Globus pallidus (tissue), 1 donor: ENCODE data around the gene GAREM1.

Experiments
- DNase-seq: peaks from one replicate; pipeline ENCODE4 v3.0.0-alpha.2; 2015; ENCODE audit warnings: low spot score

The GAREM1 gene

DNA sequence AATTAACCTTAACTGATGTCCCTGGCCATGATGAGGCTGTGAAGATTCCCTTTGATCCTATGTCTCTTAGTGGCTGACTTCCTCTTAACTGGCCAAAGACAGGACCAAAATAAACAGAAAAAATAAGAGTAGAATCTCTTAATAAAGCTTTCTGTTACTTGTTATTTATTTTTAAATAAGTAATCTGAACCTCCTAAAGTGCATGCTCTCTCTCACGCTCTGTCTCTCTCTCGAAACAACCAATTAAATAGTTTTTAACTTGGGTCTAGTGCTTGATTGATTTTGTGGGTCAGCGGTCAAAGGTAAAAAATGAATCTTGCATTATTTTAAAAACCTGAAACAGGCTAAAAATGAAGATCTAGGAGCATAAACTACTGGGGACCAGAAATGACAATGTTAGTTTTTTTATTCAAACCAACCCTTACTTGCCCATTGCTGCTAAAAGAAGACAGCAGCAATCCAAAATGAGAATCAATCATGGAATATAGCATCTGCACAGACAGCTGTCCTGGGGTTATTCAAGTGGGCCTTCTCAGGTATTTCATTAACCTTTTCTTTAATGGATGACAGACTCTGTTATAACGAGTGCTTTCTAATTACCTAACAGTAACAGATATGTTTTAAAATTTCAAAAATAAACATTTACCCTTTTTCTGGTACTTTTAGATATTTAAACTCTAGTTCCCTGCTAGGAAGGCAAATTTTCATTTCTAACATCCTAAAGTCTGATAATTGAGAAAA, 11.2 kb downstream of the GAREM1 start:
- DNase-seq = no peak

DNA sequence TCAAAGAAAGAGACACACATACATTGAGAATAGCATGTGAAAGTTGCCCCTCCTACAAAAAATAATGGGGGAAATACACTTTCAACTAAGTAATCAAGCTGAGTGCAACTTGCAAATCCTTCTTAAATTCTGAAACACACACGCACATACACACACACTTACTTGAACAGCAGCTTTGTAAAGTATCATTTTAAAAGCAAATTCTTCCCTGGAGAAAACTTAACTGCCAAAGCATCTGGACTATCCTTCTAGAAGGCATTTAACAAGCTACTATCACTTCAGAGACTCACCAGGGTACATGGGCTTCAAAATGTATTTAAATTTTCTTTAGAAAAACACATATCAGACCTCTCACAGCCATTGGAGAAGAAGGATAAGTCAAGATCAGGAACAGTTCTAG, 15.3 kb downstream of the GAREM1 start:
- DNase-seq = no peak

DNA sequence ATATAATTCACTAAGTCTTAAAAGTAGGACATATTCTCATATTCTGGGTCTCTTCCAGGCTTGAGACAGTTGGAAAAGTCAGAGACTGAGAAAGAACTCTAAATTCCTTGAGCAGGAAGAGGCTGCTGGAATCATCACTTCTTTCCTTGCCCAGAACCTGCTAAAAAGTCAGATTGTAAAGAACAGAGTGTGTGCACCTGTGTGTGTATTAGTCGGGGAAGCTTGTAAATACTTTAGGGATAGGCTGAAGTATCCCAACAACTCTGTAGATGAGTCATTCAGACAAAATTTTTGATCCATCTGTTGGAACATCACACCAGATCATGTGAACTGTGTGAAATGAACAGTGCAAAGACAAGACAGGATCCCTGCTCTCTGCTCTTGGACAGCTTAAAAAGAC, 16.1 kb downstream of the GAREM1 start:
- no peak for DNase-seq

DNA sequence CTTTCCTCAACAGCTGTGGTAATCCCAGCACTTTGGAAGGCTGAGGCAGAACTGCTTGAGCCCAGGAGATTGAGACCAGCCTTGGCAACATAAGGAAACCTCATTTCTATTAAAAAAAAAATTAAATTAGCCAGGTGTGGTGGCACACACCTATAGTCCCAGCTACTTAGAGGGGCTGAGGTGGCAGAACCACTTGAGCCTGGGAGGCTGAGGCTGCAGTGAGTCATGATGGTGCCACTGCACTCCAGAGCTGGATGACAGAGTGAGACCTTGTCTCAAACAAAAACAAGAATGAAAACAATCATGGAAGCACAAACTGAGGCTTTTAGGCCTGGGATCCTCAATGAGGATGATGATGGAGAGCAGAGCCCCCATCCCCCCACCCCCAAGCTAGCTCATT, 19.8 kb downstream of the GAREM1 start:
- DNase-seq = no peak

DNA sequence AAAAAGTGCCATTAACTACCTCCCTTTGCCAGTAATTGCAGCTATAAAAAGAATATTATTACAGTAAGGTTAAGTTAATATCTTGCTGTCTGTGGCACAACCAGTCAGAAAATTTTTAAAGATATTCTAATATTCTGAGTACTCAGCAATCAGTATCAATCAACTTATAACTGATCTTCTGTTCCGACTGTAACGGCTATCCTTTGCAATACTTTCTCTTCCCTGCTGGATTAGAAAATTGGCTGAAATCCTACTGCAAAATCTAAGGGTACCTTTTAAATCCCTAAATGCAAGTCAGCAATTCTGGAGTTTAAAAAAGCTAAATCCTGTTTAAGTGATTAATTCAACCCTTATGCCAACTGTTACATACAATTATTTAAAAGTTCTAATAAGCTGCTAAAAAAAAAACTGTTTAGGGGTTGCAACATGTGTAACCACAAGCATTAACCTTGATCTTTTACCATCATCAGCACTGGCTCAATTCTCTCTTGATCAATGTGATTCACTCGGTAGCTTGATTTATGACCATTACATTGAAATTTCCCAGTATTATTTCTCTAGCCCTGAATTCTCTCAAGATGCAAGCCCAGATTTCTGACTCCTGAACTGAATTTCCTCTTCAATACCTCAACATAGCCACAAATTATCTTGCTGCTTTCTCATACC, 20.5 kb downstream of the GAREM1 start:
- no peak for DNase-seq

DNA sequence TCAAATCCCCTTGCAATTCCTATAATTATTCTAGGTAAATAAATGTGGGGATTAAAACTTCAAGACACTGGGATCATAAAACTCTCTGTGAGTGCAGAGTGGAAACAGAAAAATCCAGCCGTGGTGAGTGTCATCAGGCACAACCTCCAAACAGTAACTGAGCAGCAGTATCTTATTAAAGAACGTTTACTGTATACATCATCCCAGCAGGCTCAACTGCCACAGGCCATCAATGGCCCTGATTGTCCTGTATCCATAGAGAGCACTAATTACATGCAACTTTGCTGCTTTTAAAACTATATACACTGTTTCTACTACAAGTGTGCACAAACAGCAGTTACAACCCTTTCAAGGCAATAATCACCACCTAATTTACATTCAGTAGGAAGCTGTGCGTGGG, 23.9 kb downstream of the GAREM1 start:
- DNase-seq = peak; percentile 68

DNA sequence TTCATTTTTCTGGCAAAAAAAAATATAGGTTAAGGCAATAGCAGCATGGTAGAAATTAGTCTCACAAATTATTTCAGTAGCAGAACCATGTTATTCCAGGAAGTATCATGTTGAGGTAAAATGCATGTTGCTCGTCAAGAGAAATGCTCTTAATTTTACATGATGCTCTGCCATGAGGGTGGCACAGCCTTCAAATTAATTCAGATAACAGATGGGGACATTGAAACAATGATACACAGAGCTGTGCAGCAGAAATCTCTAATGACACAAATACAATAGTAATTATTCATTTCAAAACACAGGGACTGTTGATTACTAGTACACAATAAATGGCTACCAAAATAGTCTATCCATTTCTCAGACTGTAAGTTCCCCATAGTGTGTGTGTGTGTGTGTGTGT, 24.8 kb downstream of the GAREM1 start:
- peak; percentile 70 for DNase-seq

DNA sequence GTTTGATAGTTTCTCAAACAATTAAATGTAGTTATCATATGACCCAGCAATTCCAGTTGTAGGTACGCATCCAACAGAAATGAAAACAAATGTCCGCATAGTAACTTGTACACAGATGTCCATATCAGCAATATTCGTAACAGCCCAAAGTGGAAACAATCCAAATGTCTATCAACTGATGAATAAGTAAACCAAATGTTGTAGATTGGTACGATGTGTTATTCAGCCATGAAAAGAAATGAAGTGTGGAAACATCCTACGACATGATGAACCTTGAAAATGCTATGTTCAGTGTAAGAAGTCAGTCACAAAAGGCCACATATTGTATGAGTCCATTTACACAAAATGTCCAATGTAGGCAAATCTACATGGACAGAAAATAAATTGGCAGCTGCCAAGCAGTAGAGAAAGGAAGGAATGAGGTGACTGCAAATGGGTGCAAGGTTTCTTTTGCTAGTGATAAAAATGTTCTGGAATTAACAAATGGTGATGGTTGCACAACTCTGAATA, 26.9 kb downstream of the GAREM1 start:
- no peak for DNase-seq

DNA sequence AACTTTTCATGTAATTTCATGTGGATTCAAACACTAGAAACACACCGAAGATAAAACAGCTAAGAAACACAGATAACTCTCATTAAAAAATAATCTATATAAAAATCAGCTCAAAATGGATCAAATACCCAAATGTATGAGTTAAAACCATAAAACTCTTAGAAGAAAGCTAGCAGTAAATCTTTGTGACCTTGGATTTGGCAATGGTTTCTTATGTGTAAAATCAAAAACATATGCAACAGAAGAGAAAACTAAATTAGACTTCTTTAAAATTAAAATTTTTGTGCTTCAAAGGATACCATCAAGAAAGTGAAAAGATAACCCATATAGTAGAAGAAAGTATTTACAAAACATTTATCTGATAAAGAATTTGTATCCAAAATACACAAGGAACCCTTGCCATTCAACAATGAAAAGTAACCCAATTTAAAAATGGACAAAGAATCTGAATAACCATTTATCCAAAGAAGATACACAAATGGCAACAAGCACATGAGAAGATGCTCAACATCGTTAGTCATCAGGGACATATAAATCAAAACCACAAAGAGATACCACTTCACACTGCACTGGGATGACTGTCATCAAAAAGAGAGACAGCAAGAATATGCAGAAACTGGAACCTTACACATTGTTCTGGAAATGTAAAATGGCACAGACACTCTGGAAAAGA, 27.5 kb downstream of the GAREM1 start:
- no peak for DNase-seq

DNA sequence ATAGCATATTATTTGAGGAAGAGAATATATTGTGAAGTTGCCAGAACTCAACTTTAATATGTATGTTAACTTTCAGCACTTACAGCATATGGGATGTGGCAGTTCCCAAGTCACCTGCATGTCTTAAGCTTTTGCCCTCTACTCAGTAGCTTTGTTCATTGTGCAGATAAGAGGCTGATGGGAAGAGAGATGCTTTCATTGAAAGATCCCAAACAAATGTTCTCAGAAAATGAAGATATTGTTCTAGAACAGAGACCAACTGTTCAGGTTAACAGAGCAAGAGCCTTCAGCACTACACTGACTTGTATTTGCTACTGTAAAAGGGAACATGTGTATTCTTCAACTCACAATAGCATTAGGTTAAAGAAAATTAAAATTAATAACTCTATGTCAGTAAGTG, 28.1 kb downstream of the GAREM1 start:
- DNase-seq = peak; percentile 90

DNA sequence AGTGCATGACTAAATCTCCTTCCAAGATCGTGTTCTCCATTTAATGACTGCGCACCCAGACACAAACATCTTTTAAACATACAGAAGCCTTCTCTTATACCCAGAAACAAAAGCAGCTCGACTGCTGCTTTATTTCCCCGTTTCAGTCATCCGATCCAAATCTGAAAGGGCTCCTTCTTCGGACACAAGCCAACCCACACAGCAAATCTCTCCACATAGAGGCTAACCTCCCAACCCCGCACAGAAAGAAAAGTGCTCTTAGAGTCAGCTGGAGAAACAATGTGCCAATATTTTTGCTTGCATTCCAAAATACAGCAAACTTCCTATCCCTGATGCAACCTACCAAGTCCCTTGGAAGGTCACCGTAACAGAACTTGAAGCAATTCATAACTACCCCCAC, 29.1 kb downstream of the GAREM1 start:
- DNase-seq = peak; percentile 73

DNA sequence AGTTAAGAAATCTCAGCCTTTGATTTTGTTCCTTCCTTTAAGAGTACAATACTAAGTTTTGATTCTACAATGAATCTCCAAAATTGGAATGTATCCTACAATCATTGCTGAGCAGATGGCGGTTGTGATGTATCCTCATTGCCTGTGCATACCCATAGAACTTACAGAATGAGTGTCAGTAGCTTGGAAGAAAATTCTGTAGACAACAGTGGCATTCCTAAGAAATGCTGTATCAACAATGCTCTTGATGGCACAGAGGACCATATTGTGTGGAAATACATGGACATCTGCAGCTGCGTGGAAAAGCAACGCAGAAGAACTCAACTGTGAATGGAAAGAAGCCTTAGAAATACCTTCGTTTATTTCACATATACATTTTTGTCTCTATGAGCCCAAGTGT, 30.2 kb downstream of the GAREM1 start:
- peak; percentile 58 for DNase-seq

DNA sequence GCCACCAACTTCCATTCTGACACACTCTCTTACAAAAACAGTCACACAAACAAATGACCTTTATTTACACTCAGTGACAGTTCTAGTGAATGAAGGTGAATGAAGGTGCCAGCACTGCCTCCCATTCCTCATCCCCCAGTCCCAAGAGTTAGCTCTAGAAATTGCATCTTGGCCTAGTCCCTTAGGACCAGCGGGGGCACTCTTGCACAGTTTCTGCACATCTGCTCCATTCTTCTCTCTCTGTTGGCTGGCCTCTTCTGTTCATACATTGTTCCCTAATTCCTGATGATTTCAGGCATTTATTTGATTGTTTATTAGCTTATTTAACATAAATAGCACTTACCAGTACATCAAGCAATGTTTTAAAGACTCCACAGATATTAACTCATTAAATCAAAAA, 30.9 kb downstream of the GAREM1 start:
- peak; percentile 79 for DNase-seq

DNA sequence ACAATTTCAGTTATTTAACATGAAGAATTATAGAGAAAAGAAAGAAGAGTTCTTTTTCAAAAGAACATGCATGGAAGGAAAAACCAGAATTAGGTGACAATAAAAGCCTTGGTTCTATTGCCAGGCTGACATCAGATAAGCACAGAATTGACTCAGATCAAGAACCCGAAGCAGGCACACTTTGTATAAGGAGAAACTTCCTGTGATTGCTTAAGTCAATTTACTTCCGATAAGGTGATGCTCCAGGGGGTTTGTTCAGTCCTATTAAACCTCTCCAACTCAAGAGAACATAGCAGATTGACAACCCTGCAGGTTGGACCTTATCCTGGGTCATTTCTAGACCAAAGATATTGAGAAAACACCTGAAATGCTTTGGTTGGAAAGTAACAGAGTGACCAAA, 31.4 kb downstream of the GAREM1 start:
- no peak for DNase-seq

DNA sequence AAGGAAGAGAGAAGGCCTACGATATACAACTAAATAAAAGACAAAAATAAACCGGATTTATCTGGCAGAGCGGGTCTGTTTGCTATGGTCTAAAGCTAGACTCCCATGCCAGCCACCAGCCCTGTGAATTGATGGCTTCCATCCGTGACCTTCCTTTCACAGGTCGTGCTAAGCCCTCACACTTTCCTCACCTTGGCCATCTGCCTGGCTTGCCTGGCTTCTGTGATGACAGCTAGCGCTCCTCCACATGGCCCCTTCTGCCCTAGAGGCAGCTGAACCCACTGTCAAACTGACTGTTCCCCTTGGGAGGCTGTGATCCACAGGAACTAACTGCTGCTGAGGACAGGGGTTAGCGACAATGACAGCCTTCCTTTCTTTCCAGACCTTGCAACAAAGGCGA, 32.5 kb downstream of the GAREM1 start:
- DNase-seq = no peak

DNA sequence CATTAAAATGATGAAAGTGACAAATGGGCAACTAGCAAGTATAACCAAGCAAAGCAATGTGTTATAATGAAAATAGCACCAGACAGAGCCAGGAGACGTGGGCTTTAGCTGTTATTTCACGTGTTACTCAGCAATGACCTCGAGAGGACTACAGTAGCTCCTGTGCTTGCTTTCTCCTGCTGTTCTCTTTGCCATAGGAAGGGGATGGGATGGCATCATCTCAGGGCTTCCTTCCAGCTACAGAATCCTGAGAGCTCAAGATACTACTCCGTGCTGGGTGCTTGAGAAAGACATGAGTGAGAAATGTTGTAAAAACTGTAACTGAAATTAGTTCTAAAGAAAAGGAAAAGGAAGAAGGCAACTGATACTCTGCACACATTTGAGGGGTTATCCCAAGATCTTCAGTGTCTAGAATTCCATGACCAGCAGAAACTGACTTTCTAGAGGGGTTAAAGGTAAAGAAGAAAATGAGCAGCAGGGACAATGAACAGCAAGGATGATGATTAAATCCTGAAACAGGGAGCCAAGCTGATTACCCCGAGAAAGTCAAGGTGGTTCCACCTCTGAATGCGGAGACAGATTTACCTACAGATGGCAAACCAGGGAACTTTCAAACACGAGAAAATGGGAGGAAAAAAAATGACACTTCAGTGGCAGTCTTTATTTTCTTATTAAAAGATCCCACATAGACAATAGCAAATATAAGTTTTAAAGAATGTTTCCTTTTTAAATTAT, 33.4 kb downstream of the GAREM1 start:
- no peak for DNase-seq

DNA sequence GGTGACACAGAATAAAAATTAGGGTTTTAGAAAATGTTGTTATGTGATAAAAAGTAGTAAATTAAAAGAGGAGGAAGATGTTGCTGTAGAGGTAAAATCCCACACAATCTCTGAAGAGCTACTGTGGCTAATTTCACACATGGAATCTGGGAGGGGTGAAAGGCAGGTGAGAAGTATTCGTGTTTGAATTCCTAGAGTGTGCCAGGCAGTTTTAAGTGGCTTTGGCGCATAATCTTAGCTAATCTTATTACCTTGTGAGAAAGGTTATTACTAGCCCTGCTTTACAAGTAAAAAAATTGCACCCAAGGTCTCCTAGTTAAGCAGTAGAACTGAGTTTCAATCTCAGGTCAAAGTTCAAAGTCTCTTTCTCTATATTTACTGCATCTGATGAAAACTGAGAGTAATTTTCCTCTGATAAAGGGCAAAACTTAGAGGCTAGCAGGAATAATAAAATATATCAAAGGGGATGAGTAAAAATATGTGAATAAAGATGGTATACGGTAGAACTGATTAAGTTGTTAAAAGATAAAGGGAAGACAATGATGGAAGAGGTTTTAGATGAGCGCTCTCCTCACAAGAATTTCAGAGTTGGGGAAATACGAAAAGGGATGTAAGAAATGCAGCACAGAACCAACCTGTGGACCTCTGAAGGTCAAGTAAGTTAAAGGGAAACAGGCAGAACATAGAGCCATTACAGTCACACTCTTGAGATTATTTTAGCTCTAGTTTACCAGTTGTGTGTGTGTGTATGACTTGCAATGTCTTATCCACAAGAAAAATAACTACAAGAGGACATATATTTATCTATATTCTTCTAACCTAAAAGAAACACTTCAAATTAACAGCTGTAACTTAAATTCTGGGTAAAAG, 34.8 kb downstream of the GAREM1 start:
- no peak for DNase-seq

DNA sequence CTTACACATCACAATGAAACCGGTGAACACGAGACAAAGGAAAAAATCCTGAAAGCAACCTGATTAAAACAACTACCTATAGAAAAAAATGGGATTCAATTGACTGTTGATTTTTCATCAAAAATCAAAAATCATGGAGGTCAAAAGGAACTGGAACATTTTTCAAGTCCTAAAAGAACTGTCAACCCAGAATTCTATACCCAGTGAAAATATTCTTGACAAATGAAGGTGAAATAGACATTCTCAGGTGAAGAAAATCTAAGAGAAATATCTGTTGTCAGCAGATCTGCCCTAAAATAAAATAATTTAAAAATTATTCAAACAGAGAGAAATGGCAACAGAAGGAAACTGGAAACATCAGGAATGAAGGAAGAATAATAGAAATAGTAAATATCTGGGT, 38.9 kb downstream of the GAREM1 start:
- no peak for DNase-seq

DNA sequence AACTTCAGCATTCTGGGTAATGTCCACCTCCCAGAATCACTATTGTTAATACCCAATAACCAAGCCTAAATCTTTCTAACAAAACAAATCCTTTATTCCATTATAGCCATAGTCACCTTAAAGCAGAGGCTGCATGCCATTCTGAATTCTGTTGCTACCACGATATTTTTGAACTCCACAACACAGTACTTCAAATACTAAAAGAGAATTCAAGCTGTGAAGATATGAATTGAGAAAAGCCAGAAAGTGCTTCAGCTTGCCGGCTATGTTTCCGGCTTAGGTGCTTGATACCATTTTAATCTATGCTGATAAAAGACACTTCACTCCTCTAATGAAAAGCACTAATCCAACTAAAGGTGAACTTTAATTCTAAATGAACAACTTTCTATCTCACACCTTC, 41.3 kb downstream of the GAREM1 start:
- no peak for DNase-seq

DNA sequence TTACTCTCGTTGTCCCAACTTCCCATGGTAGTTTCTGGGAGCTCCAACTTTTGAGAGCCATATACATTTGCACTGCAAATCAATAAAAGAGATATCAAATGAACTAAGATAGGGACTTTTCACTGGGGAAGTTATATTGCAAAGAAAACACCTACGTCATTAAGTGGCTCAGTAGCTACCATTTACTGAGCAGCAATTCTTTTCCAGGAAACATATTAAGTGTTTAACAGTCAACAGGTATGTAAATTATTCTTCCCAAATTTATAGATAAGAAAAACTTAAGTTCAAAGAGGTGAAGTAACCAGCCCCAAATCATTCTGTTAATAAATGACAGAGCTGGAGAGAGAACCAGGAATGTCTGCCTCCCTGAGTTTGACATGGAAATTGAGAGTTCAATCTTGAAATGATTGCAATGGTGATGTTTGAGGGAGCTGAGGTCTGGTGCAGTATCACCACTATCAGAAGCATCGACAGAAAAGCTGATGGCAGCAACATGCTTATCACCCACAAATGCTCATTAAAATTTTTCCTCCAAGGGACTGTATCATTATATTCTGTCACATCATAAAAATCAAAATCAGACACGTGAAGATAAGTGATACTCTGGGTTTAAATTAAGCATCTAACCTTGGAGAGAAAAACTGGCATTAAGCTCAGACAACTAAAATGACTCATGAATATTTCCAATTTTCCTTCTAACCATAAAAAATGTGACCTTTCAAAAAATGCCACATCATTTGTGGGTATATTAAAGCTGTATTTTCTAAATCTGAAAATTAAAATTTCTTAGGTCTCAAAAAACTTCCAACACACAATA, 43.4 kb downstream of the GAREM1 start:
- no peak for DNase-seq

DNA sequence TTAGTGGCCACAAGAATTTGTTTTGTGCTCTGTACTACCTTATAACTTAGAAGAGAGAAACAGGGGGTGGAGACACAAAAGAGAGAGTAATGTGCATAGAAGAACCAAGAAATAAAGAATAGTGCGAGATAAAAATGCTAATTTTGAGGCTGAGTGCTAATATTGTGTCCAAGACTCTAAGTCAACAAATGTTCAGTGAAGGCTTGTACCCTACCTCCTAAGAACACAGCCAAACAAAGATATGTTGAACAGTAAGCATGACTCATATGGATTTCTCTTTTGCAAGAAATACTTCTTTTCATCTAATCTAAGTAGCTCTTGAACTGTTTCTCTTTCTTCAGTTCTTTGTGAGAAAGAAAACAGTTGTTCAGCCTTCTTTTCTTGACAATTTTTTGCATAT, 45.2 kb downstream of the GAREM1 start:
- DNase-seq = no peak
